IPS-20b (cell line): ENCODE results near the gene AFAP1.

Source experiments
- H3K27ac ChIP-seq: one replicate; pipeline ENCODE4 v1.5.1; 2013; ENCODE audit warnings: low read length
- H3K27me3 ChIP-seq: 2 replicates; pipeline ENCODE4 v1.6.1; 2013; ENCODE audit warnings: mild to moderate bottlenecking, low read length, inconsistent platforms; ENCODE audit not compliant: insufficient read depth
- H3K36me3 ChIP-seq: 2 replicates; pipeline ENCODE4 v1.6.1; 2013; ENCODE audit warnings: low read depth, mild to moderate bottlenecking, inconsistent platforms, low read length, moderate library complexity; ENCODE audit not compliant: insufficient read depth
- H3K4me1 ChIP-seq: 2 replicates; pipeline ENCODE4 v1.6.1; 2013; ENCODE audit warnings: mild to moderate bottlenecking, control low read depth, inconsistent platforms, low read length, moderate library complexity; ENCODE audit not compliant: insufficient read depth
- H3K4me3 ChIP-seq: 2 replicates; pipeline ENCODE4 v1.5.1; 2013; ENCODE audit warnings: mild to moderate bottlenecking, low read length, inconsistent platforms
- H3K9ac ChIP-seq: 2 replicates; pipeline ENCODE4 v1.6.1; 2013; ENCODE audit warnings: low read depth, mild to moderate bottlenecking, inconsistent platforms, low read length, moderate library complexity
- H3K9me3 ChIP-seq: 2 replicates; pipeline ENCODE4 v1.6.1; 2013; ENCODE audit warnings: mild to moderate bottlenecking, low read depth, low read length, inconsistent platforms; ENCODE audit not compliant: insufficient read depth

Gene AFAP1

DNA sequence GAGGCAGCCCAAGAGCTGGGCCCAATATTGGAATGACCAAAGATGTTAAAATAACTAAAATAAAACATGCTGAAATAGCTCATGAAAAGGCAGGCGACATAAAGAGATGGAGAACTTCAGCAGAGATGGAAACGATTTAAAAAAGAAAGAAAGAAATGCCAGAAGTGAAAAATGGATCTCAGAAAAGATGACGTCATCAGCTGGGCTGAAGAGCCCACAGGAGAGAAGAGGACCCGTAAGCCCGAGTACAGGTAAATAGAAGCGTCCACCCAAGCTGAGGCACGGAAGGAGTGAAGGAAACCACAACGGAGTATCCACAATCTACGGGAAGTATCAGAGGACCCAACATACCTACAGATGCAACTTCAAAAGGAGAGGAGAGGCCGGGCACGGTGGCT is 112.8 kb downstream of the AFAP1 start:
- Histone ChIP-seq H3K4me1 (peaks cover 26% of the 10 kb centered on the region), H3K36me3 (0 out of 2 replicates have a peak, but pooled peaks cover 2% of the 10 kb centered on the region), H3K27ac (no peak overlapping the region), H3K9ac (no peak overlapping the region), H3K27me3 (no peaks in the 10 kb centered on the region), H3K4me3 (no peak overlapping the region), H3K9me3 (no peaks in the 10 kb centered on the region)

- Histone ChIP-seq H3K27me3 (no peaks in the 10 kb centered on the region), H3K9ac (no peak overlapping the region), H3K9me3 (no peaks in the 10 kb centered on the region), H3K4me1 (peaks cover 26% of the 10 kb centered on the region), H3K36me3 (no peaks in the 10 kb centered on the region), H3K27ac (no peak overlapping the region), H3K4me3 (no peak overlapping the region)
Measured at GRCh38 chr4:7826176-7826908, 113.3 kb downstream of the AFAP1 start.

- H3K9ac ChIP-seq: no peak overlapping the region
- H3K27ac ChIP-seq: no peak overlapping the region
- H3K36me3 ChIP-seq: no peaks in the 10 kb centered on the region
- no peak overlapping the region for H3K4me3 ChIP-seq
- H3K27me3 ChIP-seq: no peaks in the 10 kb centered on the region
- no peaks in the 10 kb centered on the region for H3K9me3 ChIP-seq
- peaks cover 26% of the 10 kb centered on the region for H3K4me1 ChIP-seq
Measured at GRCh38 chr4:7824218-7824617, 115.4 kb downstream of the AFAP1 start.

GRCh38 chr4:7823416-7823824 is 116.2 kb downstream of the AFAP1 start:
- no peak overlapping the region; the same call in 1 of the 2 replicates for H3K9ac ChIP-seq
- H3K9me3 ChIP-seq: no peaks in the 10 kb centered on the region
- H3K36me3 ChIP-seq: no peaks in the 10 kb centered on the region
- H3K27me3 ChIP-seq: no peaks in the 10 kb centered on the region
- peaks cover 22% of the 10 kb centered on the region for H3K4me1 ChIP-seq
- H3K4me3 ChIP-seq: no peak overlapping the region
- no peak overlapping the region for H3K27ac ChIP-seq

GRCh38 chr4:7822877-7823276 is 116.8 kb downstream of the AFAP1 start:
- H3K9ac ChIP-seq: no peak overlapping the region
- H3K27ac ChIP-seq: no peak overlapping the region
- H3K36me3 ChIP-seq: peaks cover 4% of the 10 kb centered on the region; the same call in 1 of the 2 replicates

DNA sequence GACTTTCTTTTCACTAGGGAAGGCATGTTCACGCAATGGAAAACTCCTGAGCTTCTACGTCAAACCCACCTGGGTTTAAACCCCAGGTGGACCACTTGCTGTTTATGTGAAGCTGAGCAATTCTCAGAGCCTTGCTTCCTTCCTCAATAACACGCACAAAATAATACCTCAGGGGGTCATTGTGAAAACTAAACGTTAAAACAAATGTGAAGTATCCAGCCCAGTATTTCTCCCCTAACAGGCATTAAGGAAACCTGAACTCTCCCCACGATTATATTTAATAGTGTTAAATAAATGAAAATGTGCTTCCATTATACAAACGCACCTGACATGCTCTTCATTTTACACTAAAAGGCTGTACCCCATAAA is 117.5 kb downstream of the AFAP1 start:
- H3K4me3 ChIP-seq: no peak overlapping the region
- peaks cover 16% of the 10 kb centered on the region for H3K4me1 ChIP-seq
- H3K9me3 ChIP-seq: no peaks in the 10 kb centered on the region
- no peak overlapping the region for H3K27ac ChIP-seq
- H3K27me3 ChIP-seq: no peaks in the 10 kb centered on the region
- H3K36me3 ChIP-seq: peaks cover 4% of the 10 kb centered on the region; the same call in 1 of the 2 replicates
- H3K9ac ChIP-seq: no peak overlapping the region

More at GRCh38 chr4:7822877-7823276, 116.8 kb downstream of the AFAP1 start:
- Histone ChIP-seq H3K9me3 (no peaks in the 10 kb centered on the region), H3K4me1 (peaks cover 17% of the 10 kb centered on the region), H3K4me3 (no peak overlapping the region), H3K27me3 (no peaks in the 10 kb centered on the region)

- no peak overlapping the region for H3K27ac ChIP-seq
Measured at GRCh38 chr4:7821245-7822136, 118.2 kb downstream of the AFAP1 start.

DNA sequence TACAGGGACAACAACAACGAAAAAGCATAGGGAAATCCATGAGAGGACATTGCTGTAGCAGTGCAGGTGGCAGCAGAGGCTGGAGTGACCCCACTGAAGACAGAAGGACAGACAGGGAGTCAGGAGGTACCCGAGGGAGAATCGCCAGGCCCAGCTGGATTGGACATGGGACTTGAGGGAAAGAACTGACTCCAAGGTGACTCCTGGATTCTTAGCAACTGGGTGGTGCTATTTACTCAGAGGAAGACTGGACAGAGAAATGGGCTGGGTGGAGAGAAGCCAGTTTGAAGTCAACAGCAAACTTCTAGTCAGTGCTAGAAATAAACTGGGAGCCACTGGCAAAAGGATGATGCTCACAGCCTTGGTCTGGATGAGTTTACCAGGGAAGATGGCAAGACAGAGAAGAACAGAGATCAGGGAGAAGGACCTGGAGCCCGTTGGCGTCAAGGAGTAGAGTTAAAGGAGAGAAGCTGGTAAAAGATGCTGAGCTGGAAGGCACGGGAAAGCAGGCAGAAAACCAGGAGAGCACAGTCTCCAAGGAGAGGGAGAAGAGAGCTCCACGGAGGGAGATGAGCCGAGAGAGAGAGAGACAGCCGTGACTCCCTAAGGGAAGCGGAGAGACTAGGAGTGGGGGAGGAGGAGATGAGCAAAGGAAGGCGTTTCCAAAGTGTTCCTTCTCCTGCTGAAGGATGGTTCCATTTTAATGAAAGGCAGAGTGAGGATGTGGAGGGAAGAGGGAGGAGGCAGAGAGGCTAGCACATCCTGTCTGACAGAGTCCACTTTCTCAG is 119.4 kb downstream of the AFAP1 start:
- Histone ChIP-seq H3K9ac (no peak overlapping the region), H3K36me3 (peaks cover 11% of the 10 kb centered on the region; the same call in 1 of the 2 replicates), H3K27ac (no peak overlapping the region), H3K4me3 (no peak overlapping the region), H3K27me3 (no peaks in the 10 kb centered on the region), H3K9me3 (no peaks in the 10 kb centered on the region), H3K4me1 (peaks cover 4% of the 10 kb centered on the region; the same call in 1 of the 2 replicates)

More at GRCh38 chr4:7821245-7822136, 118.2 kb downstream of the AFAP1 start:
- peaks cover 16% of the 10 kb centered on the region for H3K4me1 ChIP-seq
- H3K4me3 ChIP-seq: no peak overlapping the region
- H3K36me3 ChIP-seq: peaks cover 4% of the 10 kb centered on the region; the same call in 1 of the 2 replicates
- no peaks in the 10 kb centered on the region for H3K27me3 ChIP-seq
- H3K9me3 ChIP-seq: no peaks in the 10 kb centered on the region
- H3K9ac ChIP-seq: no peak overlapping the region

DNA sequence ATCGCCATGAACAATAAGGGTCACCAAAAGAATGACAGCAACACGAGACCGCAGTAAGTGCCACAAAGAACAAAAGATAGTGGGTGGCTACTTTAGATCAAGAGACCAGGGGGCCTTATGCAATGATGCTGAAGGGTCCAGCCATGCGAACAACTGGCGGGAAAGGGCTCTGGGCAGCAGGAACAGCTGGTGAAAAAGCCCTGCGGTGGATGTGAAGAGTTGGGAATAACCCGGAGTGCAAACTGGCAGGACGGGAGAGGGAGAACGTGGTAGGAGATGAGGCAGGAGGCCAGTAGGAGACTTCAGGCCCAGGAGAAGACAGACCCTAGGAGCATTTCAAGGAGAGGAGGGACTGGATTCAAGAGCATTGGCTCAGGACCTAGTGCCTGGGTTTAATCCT is 120.2 kb downstream of the AFAP1 start:
- Histone ChIP-seq H3K9ac (no peak overlapping the region), H3K9me3 (no peaks in the 10 kb centered on the region), H3K4me1 (no peaks in the 10 kb centered on the region; the same call in 1 of the 2 replicates), H3K27ac (no peak overlapping the region), H3K36me3 (peaks cover 18% of the 10 kb centered on the region), H3K4me3 (no peak overlapping the region), H3K27me3 (no peaks in the 10 kb centered on the region)

DNA sequence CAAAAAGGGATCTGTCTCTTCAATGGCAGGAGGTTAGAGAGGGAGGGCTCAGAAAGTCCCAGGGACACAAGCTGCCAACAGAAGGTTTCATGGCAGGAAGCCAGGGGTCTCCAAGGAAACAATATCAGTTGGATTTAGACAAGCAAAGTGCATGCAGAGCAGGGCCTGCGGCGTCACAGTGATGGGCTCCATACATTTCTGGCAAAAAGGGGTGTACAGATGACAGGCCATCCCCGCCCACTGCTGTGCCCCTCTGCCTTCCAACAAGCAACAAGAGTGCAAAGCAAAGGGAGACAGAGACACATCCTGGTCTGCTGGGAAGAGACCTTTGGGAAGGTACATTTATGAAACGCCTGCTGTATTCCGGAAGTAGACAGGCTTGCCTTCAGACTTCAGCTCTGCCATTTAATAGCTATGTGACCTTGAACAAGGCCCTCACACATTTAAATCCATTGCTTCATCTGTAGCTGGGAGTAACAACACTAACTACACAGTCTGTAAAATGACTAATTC is 121.2 kb downstream of the AFAP1 start:
- H3K27me3 ChIP-seq: no peaks in the 10 kb centered on the region
- no peak overlapping the region for H3K9ac ChIP-seq
- H3K27ac ChIP-seq: no peak overlapping the region
- no peaks in the 10 kb centered on the region for H3K9me3 ChIP-seq
- peaks cover 20% of the 10 kb centered on the region for H3K36me3 ChIP-seq
- no peak overlapping the region for H3K4me3 ChIP-seq
- no peaks in the 10 kb centered on the region; the same call in 1 of the 2 replicates for H3K4me1 ChIP-seq

GRCh38 chr4:7817877-7818398 is 121.7 kb downstream of the AFAP1 start:
- Histone ChIP-seq H3K27ac (no peak overlapping the region), H3K9ac (no peak overlapping the region), H3K36me3 (peaks cover 20% of the 10 kb centered on the region), H3K27me3 (no peaks in the 10 kb centered on the region), H3K4me1 (no peaks in the 10 kb centered on the region; the same call in 1 of the 2 replicates), H3K9me3 (no peaks in the 10 kb centered on the region), H3K4me3 (no peak overlapping the region)
